22Rv1 (cell line): Measurements from ENCODE around the gene TRIM37.

Source experiments
- ZFX ChIP-seq: fragments of 450-650 bp; IDR thresholded peaks from 2 replicates; pipeline ENCODE4 v1.6.1; 2017; ENCODE audit warnings: antibody characterized with exemption, borderline replicate concordance
- TF ChIP-seq, protein P1 (sequence below): fragments of 450-650 bp; IDR thresholded peaks from 2 replicates; pipeline ENCODE4 v1.5.1; 2017; ENCODE audit warnings: mild to moderate bottlenecking

DNA sequence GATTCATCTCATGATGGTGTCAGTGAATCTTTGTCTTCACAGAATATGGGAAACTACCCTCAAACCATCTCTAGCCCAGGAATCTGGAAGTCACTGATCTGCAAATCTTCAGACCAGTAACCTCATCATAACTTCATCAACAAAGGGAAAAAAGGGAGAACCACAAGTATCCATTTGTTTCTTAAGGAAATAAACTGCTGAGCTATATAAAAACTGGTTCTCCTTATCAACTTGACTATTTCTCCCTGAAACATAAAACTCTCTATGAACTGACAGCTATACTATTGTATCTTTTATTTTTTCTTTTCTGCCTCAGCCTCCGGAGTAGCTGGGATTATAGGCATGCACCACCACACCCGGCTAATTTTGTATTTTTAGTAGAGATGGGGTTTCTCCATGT lies 39.3 kb downstream of the TRIM37 start:
- TF ChIP-seq, protein P1, sequence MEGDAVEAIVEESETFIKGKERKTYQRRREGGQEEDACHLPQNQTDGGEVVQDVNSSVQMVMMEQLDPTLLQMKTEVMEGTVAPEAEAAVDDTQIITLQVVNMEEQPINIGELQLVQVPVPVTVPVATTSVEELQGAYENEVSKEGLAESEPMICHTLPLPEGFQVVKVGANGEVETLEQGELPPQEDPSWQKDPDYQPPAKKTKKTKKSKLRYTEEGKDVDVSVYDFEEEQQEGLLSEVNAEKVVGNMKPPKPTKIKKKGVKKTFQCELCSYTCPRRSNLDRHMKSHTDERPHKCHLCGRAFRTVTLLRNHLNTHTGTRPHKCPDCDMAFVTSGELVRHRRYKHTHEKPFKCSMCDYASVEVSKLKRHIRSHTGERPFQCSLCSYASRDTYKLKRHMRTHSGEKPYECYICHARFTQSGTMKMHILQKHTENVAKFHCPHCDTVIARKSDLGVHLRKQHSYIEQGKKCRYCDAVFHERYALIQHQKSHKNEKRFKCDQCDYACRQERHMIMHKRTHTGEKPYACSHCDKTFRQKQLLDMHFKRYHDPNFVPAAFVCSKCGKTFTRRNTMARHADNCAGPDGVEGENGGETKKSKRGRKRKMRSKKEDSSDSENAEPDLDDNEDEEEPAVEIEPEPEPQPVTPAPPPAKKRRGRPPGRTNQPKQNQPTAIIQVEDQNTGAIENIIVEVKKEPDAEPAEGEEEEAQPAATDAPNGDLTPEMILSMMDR: no peak
- TF ChIP-seq ZFX: no peak
